Measurements from ENCODE around the gene CREB3L2.

Gene CREB3L2

DNA sequence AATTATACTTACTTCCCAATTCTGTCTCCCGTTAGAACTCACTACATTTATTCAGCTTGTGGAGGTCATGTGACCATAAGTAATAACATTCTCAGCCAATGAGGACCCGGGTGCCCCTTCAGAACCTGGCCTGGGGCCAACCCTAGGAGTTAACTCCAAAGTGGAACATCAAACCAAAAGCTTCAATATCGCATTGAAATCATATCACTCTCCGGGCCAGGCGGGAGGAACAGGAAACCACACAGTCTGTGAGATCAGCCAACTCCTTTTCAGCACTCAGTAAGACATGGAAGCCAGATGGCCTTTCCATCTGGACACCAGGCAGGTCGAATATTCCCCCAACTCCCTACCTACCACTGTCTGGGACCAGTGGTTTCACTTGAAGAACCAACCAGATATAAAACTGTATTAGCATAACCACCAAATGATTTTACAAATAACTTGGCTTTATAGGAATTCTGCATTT lies 5.5 kb downstream of the CREB3L2 start:
- Histone ChIP-seq H3K27me3 (ENCODE audit: control insufficient read depth, insufficient read depth, low read length) (no peaks in the 10 kb centered on the region), H3K4me3 (ENCODE audit: low read depth, low read length) (no peak overlapping the region), H3K36me3 (ENCODE audit: control insufficient read depth, insufficient read depth, low read length) (no peaks in the 10 kb centered on the region), H3K4me1 (ENCODE audit: control insufficient read depth, insufficient read depth, low read length) (peaks cover 10% of the 10 kb centered on the region), H3K9ac (ENCODE audit: low read depth, low read length) (no peak overlapping the region), H3K9me3 (ENCODE audit: control insufficient read depth, insufficient read depth, low read length) (no peaks in the 10 kb centered on the region)

DNA sequence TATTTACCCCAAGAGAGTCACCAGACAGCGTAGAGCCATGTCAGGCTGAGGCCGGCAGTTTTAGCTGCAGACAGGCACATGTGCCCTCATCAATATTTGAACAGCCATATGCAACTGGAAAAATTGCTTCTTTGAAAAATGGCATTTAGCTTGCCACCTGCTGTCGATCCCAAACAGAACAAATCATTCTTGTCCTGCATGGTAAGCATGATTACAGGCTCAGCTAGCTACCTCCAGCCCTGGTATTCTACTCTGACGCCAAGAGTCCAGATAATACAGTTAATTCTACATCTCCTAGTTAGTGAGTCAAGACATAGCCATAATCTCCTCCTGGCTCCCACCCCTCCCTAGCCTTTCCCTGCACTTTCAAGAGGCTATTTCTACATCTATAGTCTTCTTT lies 7.7 kb downstream of the CREB3L2 start:
- H3K9ac ChIP-seq (ENCODE audit: low read depth, low read length), result no peak overlapping the region
- H3K4me1 ChIP-seq (ENCODE audit: control insufficient read depth, insufficient read depth, low read length), result peaks cover 6% of the 10 kb centered on the region
- H3K4me3 ChIP-seq (ENCODE audit: low read depth, low read length), result no peak overlapping the region
- H3K27me3 ChIP-seq (ENCODE audit: control insufficient read depth, insufficient read depth, low read length), result no peaks in the 10 kb centered on the region
- H3K9me3 ChIP-seq (ENCODE audit: control insufficient read depth, insufficient read depth, low read length), result no peaks in the 10 kb centered on the region
- no peaks in the 10 kb centered on the region for H3K36me3 ChIP-seq (ENCODE audit: control insufficient read depth, insufficient read depth, low read length)

DNA sequence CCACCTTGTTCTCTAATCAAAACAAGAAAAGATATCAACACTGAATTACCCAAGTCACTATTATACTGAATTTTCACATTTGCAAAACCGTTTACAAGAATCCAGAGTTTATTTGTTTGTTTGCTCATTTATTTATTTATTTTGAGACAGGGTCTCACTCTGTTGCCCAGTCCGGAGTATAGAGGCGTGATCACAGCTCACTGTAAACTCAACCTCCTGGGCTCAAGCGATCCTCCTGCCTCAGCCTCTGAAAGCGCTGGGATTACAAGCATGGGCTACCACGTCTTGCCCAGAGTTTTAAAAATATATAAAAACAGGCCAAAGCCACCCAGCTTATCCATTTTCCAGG lies 8.5 kb downstream of the CREB3L2 start:
- H3K4me1 ChIP-seq (ENCODE audit: control insufficient read depth, insufficient read depth, low read length), result peaks cover 2% of the 10 kb centered on the region
- H3K4me3 ChIP-seq (ENCODE audit: low read depth, low read length), result no peak overlapping the region

DNA sequence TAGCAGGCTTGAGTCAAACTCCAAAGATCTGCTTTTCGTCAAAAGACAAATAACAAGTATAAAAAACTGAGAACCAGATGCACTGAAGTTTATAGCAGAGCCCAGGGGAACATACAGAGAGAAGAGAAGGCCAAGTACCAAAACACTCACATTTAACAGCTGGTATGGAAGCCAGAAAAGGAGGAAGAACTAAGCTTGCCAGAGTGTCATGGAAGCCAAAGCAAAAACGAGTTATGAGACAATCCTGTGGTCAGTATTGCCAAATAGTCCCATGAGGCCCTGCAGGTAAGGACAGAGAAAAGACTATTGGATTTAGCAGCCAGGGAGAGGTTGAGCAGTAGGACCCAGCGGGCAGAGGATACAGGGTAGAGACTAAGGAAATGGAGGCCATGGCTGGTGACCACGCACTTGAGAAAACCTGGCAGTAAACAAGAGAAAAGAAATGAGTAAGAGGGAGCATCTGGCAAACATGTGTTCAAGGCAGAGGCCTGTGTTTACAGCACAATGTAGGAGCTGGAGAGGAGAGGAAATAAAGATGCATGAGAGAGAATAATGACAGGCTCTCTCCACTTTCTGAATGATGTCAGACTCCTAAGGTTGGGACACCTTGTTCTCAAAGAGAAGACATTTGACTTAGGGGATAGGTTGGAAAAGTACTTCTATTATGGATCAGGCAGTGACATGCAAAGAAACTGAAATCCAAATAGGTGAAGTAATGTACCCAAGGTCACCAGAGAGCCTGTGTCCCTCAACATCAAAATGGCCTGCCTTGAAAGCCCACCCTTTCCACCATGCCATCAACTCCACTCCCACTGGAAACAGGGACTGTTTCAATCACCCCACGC lies 9.1 kb downstream of the CREB3L2 start:
- no peak overlapping the region for H3K9ac ChIP-seq (ENCODE audit: low read depth, low read length)
- no peaks in the 10 kb centered on the region for H3K27me3 ChIP-seq (ENCODE audit: control insufficient read depth, insufficient read depth, low read length)
- H3K36me3 ChIP-seq (ENCODE audit: control insufficient read depth, insufficient read depth, low read length), result no peaks in the 10 kb centered on the region
- no peak overlapping the region for H3K4me3 ChIP-seq (ENCODE audit: low read depth, low read length)
- H3K9me3 ChIP-seq (ENCODE audit: control insufficient read depth, insufficient read depth, low read length), result no peaks in the 10 kb centered on the region
- peaks cover 2% of the 10 kb centered on the region for H3K4me1 ChIP-seq (ENCODE audit: control insufficient read depth, insufficient read depth, low read length)

More for the DNA sequence above, 8.5 kb downstream of the CREB3L2 start:
- Histone ChIP-seq H3K27me3 (ENCODE audit: control insufficient read depth, insufficient read depth, low read length) (no peaks in the 10 kb centered on the region), H3K36me3 (ENCODE audit: control insufficient read depth, insufficient read depth, low read length) (no peaks in the 10 kb centered on the region), H3K9me3 (ENCODE audit: control insufficient read depth, insufficient read depth, low read length) (no peaks in the 10 kb centered on the region), H3K9ac (ENCODE audit: low read depth, low read length) (no peak overlapping the region)

DNA sequence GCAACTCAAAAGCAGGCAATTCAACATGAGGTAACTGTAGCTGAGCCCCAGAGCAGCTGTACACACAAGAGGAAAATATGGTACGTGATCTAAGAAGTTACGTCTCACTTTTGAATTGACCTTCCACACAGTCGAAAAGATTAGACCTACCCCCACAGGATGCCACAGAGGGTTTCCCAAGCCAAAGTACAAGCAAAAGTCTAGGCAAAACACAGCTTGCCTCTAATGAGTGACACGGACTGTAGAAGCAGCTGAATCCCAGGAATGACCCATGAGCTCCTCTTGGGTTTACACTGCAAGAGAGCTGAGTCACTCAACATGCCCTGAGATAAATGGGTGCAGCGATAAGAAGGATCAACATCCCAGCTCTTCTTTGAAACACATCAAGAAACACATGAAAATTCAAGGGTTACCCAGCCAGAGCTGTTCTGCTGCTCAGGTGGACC lies 9.8 kb downstream of the CREB3L2 start:
- H3K9ac ChIP-seq (ENCODE audit: low read depth, low read length), result no peak overlapping the region

DNA sequence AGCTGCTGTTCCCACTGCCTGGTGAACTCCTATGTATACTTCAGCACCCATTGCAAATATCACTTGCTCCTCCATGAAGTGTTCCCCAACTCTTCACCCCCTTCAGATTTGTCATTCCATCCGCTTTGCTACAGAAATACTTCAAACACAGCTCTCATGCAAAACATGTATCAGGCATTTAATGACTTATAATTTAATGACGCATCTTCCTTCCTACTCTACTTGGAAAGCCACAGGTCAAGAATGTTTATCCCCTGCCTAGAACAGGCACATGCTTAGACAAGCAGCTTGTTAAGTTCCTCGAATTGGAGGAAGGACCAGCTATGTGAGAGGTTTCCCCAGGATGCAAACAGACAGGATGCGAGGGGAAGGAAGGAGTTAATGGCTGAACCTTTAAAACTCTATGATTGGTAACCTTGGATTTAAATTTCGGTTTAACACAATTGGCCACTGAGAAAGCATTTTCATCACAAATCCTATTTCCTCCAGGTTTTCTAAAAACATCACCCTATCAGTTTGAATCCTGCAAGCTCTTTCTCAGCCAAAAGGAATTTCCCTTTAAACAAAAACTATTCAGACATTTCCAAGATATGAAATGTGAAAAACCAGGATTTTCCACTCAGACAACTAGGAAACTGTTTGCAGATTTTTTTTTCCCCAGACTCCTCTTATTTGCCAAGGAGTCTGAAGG lies 11.5 kb downstream of the CREB3L2 start:
- H3K4me1 ChIP-seq (ENCODE audit: control insufficient read depth, insufficient read depth, low read length), result peaks cover 5% of the 10 kb centered on the region
- no peaks in the 10 kb centered on the region for H3K27me3 ChIP-seq (ENCODE audit: control insufficient read depth, insufficient read depth, low read length)
- H3K4me3 ChIP-seq (ENCODE audit: low read depth, low read length), result no peak overlapping the region
- no peak overlapping the region for H3K9ac ChIP-seq (ENCODE audit: low read depth, low read length)
- H3K36me3 ChIP-seq (ENCODE audit: control insufficient read depth, insufficient read depth, low read length), result no peaks in the 10 kb centered on the region
- H3K9me3 ChIP-seq (ENCODE audit: control insufficient read depth, insufficient read depth, low read length), result no peaks in the 10 kb centered on the region

More for the DNA sequence above, 9.8 kb downstream of the CREB3L2 start:
- H3K9me3 ChIP-seq (ENCODE audit: control insufficient read depth, insufficient read depth, low read length), result no peaks in the 10 kb centered on the region
- no peak overlapping the region for H3K4me3 ChIP-seq (ENCODE audit: low read depth, low read length)
- peaks cover 2% of the 10 kb centered on the region for H3K4me1 ChIP-seq (ENCODE audit: control insufficient read depth, insufficient read depth, low read length)
- H3K36me3 ChIP-seq (ENCODE audit: control insufficient read depth, insufficient read depth, low read length), result no peaks in the 10 kb centered on the region
- no peaks in the 10 kb centered on the region for H3K27me3 ChIP-seq (ENCODE audit: control insufficient read depth, insufficient read depth, low read length)

DNA sequence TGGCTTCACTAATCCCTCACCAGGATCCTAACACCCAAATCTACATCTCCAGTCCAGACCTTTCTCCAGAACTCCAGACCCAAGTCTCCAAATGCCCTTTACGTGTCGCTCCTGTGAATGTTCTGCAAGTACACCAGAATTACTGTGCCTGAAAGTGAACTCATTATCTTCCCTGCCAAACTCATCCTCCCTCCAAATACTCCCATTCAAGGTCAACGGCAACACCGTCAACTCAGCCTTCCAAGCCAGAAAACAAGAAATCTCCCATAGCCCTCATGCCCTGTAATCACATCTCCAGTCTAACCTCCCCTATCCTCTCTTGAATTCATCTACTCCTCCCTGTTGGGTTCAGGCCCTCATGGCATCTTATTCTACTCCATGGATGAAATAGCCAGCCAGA lies 12.3 kb downstream of the CREB3L2 start:
- Histone ChIP-seq H3K4me1 (ENCODE audit: control insufficient read depth, insufficient read depth, low read length) (peaks cover 5% of the 10 kb centered on the region), H3K4me3 (ENCODE audit: low read depth, low read length) (no peak overlapping the region), H3K9ac (ENCODE audit: low read depth, low read length) (no peak overlapping the region)

DNA sequence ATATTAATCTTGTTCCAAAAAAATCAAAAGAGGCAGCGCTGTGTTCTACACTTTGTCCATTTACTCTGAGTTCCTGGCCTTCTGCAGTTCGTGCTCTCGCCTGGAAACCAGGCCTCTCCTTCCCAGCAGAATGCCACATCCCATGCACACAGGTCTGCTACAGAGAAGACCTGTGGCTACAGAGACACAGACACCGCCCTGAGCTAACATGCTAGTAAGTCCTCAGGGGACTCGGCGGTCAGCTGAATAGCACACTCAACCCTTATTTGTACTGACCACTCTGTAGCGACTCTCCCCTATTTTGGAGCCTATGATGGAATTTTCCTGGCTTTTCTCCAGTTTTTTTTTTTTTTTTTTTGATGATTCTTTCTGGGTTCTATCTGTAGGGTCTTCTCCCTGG lies 12.8 kb downstream of the CREB3L2 start:
- Histone ChIP-seq H3K9ac (ENCODE audit: low read depth, low read length) (no peak overlapping the region), H3K4me1 (ENCODE audit: control insufficient read depth, insufficient read depth, low read length) (peaks cover 5% of the 10 kb centered on the region), H3K27me3 (ENCODE audit: control insufficient read depth, insufficient read depth, low read length) (no peaks in the 10 kb centered on the region), H3K36me3 (ENCODE audit: control insufficient read depth, insufficient read depth, low read length) (no peaks in the 10 kb centered on the region), H3K4me3 (ENCODE audit: low read depth, low read length) (no peak overlapping the region), H3K9me3 (ENCODE audit: control insufficient read depth, insufficient read depth, low read length) (no peaks in the 10 kb centered on the region)

More for the DNA sequence above, 12.3 kb downstream of the CREB3L2 start:
- Histone ChIP-seq H3K27me3 (ENCODE audit: control insufficient read depth, insufficient read depth, low read length) (no peaks in the 10 kb centered on the region), H3K36me3 (ENCODE audit: control insufficient read depth, insufficient read depth, low read length) (no peaks in the 10 kb centered on the region), H3K9me3 (ENCODE audit: control insufficient read depth, insufficient read depth, low read length) (no peaks in the 10 kb centered on the region)

DNA sequence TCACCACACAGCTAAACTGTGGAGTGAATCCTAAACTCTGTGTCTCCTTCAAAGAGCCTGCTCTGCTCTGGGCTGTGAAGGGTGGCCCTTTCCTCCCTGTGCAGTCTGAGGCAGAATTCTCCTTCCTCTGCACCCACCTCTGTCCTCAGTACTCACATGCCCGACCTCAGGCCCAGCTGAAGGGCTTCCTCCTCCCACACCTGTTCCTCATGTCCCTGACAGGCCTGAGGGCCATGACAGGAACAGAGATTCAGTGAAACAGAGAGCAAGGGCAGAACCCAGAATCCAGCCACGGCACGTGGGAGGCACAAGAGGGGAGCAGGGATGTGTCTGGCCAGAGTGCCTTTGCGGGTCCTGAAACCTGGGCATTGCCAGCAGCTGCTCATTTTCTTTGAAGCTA lies 13.9 kb downstream of the CREB3L2 start:
- no peaks in the 10 kb centered on the region for H3K9me3 ChIP-seq (ENCODE audit: control insufficient read depth, insufficient read depth, low read length)
- H3K27me3 ChIP-seq (ENCODE audit: control insufficient read depth, insufficient read depth, low read length), result no peaks in the 10 kb centered on the region
- H3K4me1 ChIP-seq (ENCODE audit: control insufficient read depth, insufficient read depth, low read length), result peaks cover 5% of the 10 kb centered on the region
- no peaks in the 10 kb centered on the region for H3K36me3 ChIP-seq (ENCODE audit: control insufficient read depth, insufficient read depth, low read length)
- H3K9ac ChIP-seq (ENCODE audit: low read depth, low read length), result no peak overlapping the region
- H3K4me3 ChIP-seq (ENCODE audit: low read depth, low read length), result no peak overlapping the region

DNA sequence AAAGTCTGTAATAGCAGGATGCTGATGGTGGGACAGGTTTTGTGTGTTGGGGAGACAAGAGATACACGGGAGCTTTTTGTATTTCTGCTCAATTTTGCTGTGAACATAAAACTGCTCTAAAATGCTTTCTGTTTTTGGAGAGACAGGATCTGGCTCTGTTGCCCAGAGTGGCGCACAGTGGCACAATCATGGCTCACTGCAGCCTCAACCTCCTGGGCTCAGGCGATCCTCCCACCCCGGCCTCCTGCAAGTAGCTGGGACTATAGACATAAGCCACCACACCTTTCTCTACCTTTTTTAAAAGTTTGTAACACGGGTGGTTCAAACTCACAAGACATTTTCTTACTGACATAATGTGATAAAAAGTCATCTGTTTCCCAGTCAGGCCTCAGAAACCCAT lies 14.3 kb downstream of the CREB3L2 start:
- no peaks in the 10 kb centered on the region for H3K27me3 ChIP-seq (ENCODE audit: control insufficient read depth, insufficient read depth, low read length)
- H3K36me3 ChIP-seq (ENCODE audit: control insufficient read depth, insufficient read depth, low read length), result no peaks in the 10 kb centered on the region
- no peak overlapping the region for H3K4me3 ChIP-seq (ENCODE audit: low read depth, low read length)
- no peaks in the 10 kb centered on the region for H3K9me3 ChIP-seq (ENCODE audit: control insufficient read depth, insufficient read depth, low read length)
- H3K9ac ChIP-seq (ENCODE audit: low read depth, low read length), result no peak overlapping the region
- peaks cover 5% of the 10 kb centered on the region for H3K4me1 ChIP-seq (ENCODE audit: control insufficient read depth, insufficient read depth, low read length)

DNA sequence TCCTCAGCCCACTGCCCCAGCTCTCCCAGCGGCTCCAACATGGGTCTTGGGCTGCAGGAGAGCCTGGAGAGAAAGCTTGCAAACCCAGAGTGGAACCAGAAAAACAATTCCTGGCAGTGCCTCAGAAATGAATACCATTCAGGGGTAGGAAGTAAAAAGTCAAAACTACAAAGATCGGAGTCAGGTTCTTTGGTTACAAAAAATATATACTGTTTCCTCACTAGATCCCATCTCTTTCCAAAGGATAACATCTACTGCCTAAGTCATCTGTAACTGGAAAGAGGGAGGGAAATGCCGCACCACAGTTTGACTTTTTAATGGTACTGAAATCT lies 14.9 kb downstream of the CREB3L2 start:
- Histone ChIP-seq H3K36me3 (ENCODE audit: control insufficient read depth, insufficient read depth, low read length) (no peaks in the 10 kb centered on the region), H3K4me3 (ENCODE audit: low read depth, low read length) (no peak overlapping the region), H3K9me3 (ENCODE audit: control insufficient read depth, insufficient read depth, low read length) (no peaks in the 10 kb centered on the region), H3K27me3 (ENCODE audit: control insufficient read depth, insufficient read depth, low read length) (no peaks in the 10 kb centered on the region), H3K9ac (ENCODE audit: low read depth, low read length) (no peak overlapping the region), H3K4me1 (ENCODE audit: control insufficient read depth, insufficient read depth, low read length) (peaks cover 5% of the 10 kb centered on the region)

Measured in iPS-15b (cell line).